Heart left ventricle (tissue), 13 donors: ENCODE measurements around the gene NFIB.

ENCODE experiments used
- POLR2A ChIP-seq, 2 donors: fragments of 450-650 bp; IDR thresholded peaks; one replicate each; pipeline ENCODE4 v1.6.1; 2017; ENCODE audit warnings: antibody characterized with exemption in 2 of 2, mild to moderate bottlenecking in 2 of 2, moderate library complexity in 2 of 2
- TF ChIP-seq, protein P1 (sequence below), 12 donors: fragments of 200-600 bp; sonication (generic) in 4 of 12; IDR thresholded peaks; one replicate each; pipeline versions ENCODE4 v1.5.0 to v1.8.0; 2018 to 2022; ENCODE audit warnings: antibody characterized with exemption in 12 of 12, mild to moderate bottlenecking in 5 of 12
- donor health status: ischemic (EF 13 %, LVEDD 7.1; RV severe dilation, severe dysfunction).
- donor health status: DM: no; HTN: yes; CAD: no.
- donor health status: DM: no; HTN: no; CAD: no.
- donor health status: ischemic (EF 25% LVEDD 6.9; RV normal size, moderate dysfunction).
- donor health status: ischemic (EF 25% LVEDD 5.7; RV mildly dilated, moderate dysfunction).
- donor health status: ischemic (EF 35%, LVEDD 5.7; RV mildly dilated, moderate dysfunction).
- donor health status: nonischemic (EF 11% LVEDD 7.7; RV severe dilation, severe dysfunction).
- donor health status: DM: yes; HTN: yes; CAD: no.
- donor health status: PGD.
- donor health status: ischemic (EF 29% LVEDD 5.4; RV normal size, mild dysfunction).
- donor health status: nonischemic (EF 23%, LVEDD 6.1; RV moderate dilation, normal function).

GRCh38 chr9:14223081-14223480, 90.9 kb downstream of the NFIB start:
- TF ChIP-seq, protein P1, sequence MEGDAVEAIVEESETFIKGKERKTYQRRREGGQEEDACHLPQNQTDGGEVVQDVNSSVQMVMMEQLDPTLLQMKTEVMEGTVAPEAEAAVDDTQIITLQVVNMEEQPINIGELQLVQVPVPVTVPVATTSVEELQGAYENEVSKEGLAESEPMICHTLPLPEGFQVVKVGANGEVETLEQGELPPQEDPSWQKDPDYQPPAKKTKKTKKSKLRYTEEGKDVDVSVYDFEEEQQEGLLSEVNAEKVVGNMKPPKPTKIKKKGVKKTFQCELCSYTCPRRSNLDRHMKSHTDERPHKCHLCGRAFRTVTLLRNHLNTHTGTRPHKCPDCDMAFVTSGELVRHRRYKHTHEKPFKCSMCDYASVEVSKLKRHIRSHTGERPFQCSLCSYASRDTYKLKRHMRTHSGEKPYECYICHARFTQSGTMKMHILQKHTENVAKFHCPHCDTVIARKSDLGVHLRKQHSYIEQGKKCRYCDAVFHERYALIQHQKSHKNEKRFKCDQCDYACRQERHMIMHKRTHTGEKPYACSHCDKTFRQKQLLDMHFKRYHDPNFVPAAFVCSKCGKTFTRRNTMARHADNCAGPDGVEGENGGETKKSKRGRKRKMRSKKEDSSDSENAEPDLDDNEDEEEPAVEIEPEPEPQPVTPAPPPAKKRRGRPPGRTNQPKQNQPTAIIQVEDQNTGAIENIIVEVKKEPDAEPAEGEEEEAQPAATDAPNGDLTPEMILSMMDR (IDR thresholded peaks at IDR 0.05) = no peak
- TF ChIP-seq POLR2A (IDR thresholded peaks at IDR 0.05) = no peak
